ENCODE data around the gene IMMP2L. TPM values are rescaled to one million over a fixed set of nuclear protein-coding genes. Genes with fewer than 3 reads are reported as not detected.
A peak's percentile ranks its signal among the peaks of the same experiment; 100 is the strongest.

The IMMP2L gene
- total and polyA plus RNA-seq, 2 of the 8 experiments (the other 6 are each of a cell fraction or from before 2014, with no cell fraction given) = 2.3 to 10.1 TPM

GRCh38 chr7:111413739-111414138 is 148.6 kb downstream of the IMMP2L start (continued):
- TF ChIP-seq CHD7 (IDR thresholded peaks at IDR 0.05; ENCODE audit: insufficient replicate concordance, low read length) (peak; percentile 51), RAD21 (IDR thresholded peaks at IDR 0.05 in 1 of 2, conservative IDR thresholded peaks at IDR 0.05 in 1 of 2; ENCODE audit: low read depth in 2 of 2, low read length in 2 of 2) (peak; percentile 29 to 33; a peak in 3 of 4 replicates), SP1 (IDR thresholded peaks at IDR 0.05; ENCODE audit: low read depth, low read length) (peak; percentile 14; the same call in 1 of the 2 replicates), JUND (IDR thresholded peaks at IDR 0.05; ENCODE audit: low read length) (peak; percentile 41; the same call in 1 of the 2 replicates), NANOG (IDR thresholded peaks at IDR 0.05; ENCODE audit: insufficient read depth, low read depth, low read length, poor library complexity, severe bottlenecking) (peak; percentile 69), TAF1 (IDR thresholded peaks at IDR 0.05; ENCODE audit: low read depth, low read length) (peak; percentile 50; the same call in 1 of the 2 replicates), CTCF (IDR thresholded peaks at IDR 0.05; ENCODE audit: control extremely low read depth in 1 of 3, insufficient read depth in 1 of 3, low read depth in 1 of 3, low read length in 3 of 3) (peak in 1 of 3 experiments; percentile 23; a peak in 1 of 4 replicates)

Data from H1 (cell line).